GM23338 (cell line): Measurements from ENCODE around the gene TTC38.

Experiments used
- EZH2 ChIP-seq: fragments of 200-600 bp; sonication (generic); IDR thresholded peaks from one replicate; pipeline ENCODE4 v1.8.0; 2017; ENCODE audit warnings: antibody characterized with exemption, mild to moderate bottlenecking, low read depth; ENCODE audit not compliant: unreplicated experiment
- TF ChIP-seq, protein P1 (sequence below): IDR thresholded peaks from one replicate; pipeline ENCODE4 v1.6.1; 2018; ENCODE audit warnings: antibody characterized with exemption; ENCODE audit not compliant: unreplicated experiment

GRCh38 chr22:46295277-46295971 is 27.6 kb downstream of the TTC38 start:
- no peak for TF ChIP-seq EZH2
- TF ChIP-seq, protein P1, sequence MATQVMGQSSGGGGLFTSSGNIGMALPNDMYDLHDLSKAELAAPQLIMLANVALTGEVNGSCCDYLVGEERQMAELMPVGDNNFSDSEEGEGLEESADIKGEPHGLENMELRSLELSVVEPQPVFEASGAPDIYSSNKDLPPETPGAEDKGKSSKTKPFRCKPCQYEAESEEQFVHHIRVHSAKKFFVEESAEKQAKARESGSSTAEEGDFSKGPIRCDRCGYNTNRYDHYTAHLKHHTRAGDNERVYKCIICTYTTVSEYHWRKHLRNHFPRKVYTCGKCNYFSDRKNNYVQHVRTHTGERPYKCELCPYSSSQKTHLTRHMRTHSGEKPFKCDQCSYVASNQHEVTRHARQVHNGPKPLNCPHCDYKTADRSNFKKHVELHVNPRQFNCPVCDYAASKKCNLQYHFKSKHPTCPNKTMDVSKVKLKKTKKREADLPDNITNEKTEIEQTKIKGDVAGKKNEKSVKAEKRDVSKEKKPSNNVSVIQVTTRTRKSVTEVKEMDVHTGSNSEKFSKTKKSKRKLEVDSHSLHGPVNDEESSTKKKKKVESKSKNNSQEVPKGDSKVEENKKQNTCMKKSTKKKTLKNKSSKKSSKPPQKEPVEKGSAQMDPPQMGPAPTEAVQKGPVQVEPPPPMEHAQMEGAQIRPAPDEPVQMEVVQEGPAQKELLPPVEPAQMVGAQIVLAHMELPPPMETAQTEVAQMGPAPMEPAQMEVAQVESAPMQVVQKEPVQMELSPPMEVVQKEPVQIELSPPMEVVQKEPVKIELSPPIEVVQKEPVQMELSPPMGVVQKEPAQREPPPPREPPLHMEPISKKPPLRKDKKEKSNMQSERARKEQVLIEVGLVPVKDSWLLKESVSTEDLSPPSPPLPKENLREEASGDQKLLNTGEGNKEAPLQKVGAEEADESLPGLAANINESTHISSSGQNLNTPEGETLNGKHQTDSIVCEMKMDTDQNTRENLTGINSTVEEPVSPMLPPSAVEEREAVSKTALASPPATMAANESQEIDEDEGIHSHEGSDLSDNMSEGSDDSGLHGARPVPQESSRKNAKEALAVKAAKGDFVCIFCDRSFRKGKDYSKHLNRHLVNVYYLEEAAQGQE: no peak
